Right kidney (tissue), 1 donor: ENCODE data around the gene LMO2.
"Not testable (repeated sequence)": the region's sequence is repeated elsewhere in the genome, so short reads cannot be mapped to it uniquely, and the experiment has no call there.

Source experiments
- DNase-seq: peaks from one replicate; pipeline ENCODE4 v3.0.0-alpha.2; 2016

Gene LMO2

GRCh38 chr11:33863418-33864172, 28.3 kb downstream of the LMO2 start:
- DNase-seq = no peak

GRCh38 chr11:33861941-33862589, 29.8 kb downstream of the LMO2 start:
- no peak for DNase-seq

- no peak for DNase-seq
Measured at GRCh38 chr11:33861386-33861785, 30.5 kb downstream of the LMO2 start.

- DNase-seq = no peak
Measured at GRCh38 chr11:33860926-33861325, 30.9 kb downstream of the LMO2 start.

- no peak for DNase-seq
Measured at GRCh38 chr11:33859306-33859705, 32.6 kb downstream of the LMO2 start.

GRCh38 chr11:33857933-33858371, 33.9 kb downstream of the LMO2 start:
- DNase-seq = peak; percentile 57

- DNase-seq = no peak
Measured at GRCh38 chr11:33855500-33855899, 36.4 kb downstream of the LMO2 start.

- no peak for DNase-seq
Measured at GRCh38 chr11:33848717-33849390, 43.0 kb downstream of the LMO2 start.

- DNase-seq = no peak
Measured at GRCh38 chr11:33847251-33847650, 44.6 kb downstream of the LMO2 start.

GRCh38 chr11:33844236-33844635, 47.6 kb downstream of the LMO2 start:
- no peak for DNase-seq

- no peak for DNase-seq
Measured at GRCh38 chr11:33843018-33843417, 48.9 kb downstream of the LMO2 start.

GRCh38 chr11:33842236-33842915, 49.5 kb downstream of the LMO2 start:
- DNase-seq = no peak

- DNase-seq = not testable (repeated sequence)
Measured at GRCh38 chr11:33838234-33838633, 53.6 kb downstream of the LMO2 start.

- DNase-seq = not testable (repeated sequence)
Measured at GRCh38 chr11:33837334-33837733, 54.5 kb downstream of the LMO2 start.

- no peak for DNase-seq
Measured at GRCh38 chr11:33835143-33835878, 56.6 kb downstream of the LMO2 start.

GRCh38 chr11:33832676-33833075, 59.2 kb downstream of the LMO2 start:
- DNase-seq = no peak

GRCh38 chr11:33830903-33831648, 60.8 kb downstream of the LMO2 start:
- DNase-seq = no peak

- peak; percentile 66 for DNase-seq
Measured at GRCh38 chr11:33829430-33830141, 62.3 kb downstream of the LMO2 start.

GRCh38 chr11:33828604-33829429, 63.1 kb downstream of the LMO2 start:
- DNase-seq = no peak

GRCh38 chr11:33827206-33827605, 64.7 kb downstream of the LMO2 start:
- DNase-seq = no peak
